OCI-M2 (cell line): ENCODE results near the gene RAP2A.

ENCODE experiments used
- DNase-seq: peaks from one replicate; lab custom pipeline; 2025; ENCODE audit not compliant: unreplicated experiment; lab: John Stamatoyannopoulos, UW

RAP2A gene

DNA sequence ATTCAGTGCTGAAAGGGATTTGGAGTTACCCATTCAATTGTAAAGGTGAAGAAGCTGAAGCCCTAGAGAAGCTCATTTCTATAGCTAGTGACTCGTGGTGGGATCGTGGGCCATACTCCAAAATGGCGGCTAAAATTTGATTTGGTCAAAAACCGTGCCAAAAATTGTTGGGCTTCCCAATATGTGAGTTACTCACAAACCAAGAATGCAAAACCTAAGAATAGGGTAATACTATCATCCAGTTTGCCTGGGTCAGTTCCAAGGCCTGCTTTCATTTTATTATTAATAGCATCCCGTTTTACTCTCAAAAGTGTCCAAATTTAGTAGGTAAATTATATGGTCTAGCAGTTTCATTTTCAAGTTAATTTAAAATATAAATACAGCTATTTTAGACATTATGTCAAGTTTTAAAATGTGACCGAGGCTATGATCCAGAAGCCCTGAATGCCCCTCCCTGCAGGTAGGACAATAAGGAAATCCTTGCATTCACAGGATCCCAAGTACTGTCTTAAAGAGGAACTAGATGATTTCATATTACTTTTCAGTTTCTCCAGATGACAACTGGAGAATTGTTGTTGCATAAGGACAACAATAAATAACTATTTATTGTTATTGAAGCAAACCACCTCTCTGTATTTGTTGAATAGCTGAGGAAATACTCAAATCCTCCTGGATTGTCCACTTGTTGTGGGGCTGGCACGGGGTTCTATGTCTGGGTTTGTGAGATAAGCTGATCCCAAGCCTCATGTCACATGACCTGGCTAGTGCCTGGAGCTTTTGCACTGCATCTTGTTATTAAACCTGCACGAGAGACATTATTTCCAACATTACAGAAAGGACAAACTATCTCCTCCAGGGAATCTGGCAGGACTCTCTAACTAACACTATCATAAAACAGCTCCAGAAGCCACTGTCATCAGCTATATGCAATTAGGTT, 11.6 kb upstream of the RAP2A start:
- DNase-seq = no peak

DNA sequence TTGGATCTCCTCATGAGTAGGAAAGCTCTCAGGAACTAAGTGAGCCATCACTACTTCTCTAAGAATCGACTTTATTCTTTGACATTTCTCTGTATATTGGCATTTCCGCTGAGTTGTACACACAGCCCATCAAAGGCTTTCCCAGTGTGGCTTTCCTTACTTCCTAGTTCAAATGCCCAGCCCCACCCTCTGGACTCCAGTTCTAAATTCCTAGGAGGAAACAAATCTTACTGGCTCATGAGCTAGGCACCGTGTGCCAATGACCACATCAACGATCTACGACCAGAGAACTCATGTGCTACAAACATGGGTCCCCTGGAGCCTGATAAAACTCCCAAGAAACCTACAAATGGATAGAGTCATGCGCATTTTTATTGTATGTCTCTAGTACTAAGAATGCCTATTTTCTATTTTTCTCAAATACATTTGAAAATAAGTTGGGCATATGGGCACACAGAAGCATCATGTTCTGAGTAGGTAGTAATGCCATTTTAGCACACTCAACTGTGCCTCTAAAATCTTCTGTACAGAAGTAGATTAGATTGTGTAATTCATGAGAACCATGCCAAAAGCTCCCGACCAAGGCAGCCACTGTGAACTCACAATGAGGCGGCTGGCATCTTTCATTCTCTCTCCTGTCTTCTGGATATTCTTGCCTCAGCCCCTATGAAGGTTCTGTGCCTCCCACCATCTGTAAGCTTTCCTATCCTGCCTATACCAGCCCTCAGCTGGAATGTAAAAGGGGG, 10.5 kb upstream of the RAP2A start:
- DNase-seq = no peak

GRCh38 chr13:97425590-97425989, 8.4 kb upstream of the RAP2A start:
- DNase-seq = no peak

GRCh38 chr13:97426695-97427094, 7.3 kb upstream of the RAP2A start:
- no peak for DNase-seq

DNA sequence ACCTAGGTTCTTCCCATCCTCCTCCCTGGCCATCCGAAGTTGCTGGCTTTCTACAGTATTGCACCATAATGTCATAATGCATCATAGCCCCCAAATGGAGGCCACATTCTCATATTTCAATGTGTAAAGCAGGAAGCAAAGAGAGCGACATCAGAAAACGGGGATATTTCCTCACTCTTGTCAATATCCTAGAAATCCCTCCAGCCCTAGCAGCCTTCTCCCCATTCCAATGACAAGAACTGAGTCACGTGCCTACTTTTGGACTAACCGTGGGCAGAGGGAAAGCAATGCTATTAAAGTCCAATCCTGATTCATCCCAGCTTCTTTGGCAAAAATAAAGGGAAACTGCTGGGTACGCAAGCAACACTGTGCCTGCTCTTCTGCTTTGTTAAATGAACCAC, 4.3 kb upstream of the RAP2A start:
- DNase-seq = no peak

GRCh38 chr13:97430296-97430695, 3.7 kb upstream of the RAP2A start:
- DNase-seq = no peak

DNA sequence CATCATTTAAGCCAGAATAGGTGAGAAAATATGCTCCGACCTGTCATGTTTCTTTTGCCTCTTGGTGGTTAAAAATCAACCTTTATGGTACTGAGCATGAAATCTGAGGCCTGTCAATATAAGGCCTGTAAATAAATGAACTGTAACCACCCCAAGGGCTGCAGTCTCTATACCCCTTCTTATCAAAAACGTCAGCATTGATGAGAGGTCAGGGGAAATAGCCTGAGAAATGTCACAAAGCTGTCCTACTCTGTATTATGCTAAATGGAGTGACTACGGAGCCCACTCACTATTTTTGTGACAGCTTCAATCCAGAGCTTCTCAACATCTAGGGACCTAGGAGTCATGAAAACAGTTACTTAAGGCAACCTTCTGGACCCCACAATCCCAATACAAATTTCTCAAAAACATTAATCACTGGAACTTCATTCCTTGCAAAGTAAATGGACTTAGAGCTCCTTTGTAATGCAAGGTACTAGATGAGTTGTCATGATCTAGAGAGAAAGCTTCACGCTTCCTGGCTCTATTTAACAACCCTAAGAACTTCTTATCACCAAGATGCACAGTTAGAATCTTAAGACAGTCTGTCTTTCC, 2.7 kb upstream of the RAP2A start:
- no peak for DNase-seq

DNA sequence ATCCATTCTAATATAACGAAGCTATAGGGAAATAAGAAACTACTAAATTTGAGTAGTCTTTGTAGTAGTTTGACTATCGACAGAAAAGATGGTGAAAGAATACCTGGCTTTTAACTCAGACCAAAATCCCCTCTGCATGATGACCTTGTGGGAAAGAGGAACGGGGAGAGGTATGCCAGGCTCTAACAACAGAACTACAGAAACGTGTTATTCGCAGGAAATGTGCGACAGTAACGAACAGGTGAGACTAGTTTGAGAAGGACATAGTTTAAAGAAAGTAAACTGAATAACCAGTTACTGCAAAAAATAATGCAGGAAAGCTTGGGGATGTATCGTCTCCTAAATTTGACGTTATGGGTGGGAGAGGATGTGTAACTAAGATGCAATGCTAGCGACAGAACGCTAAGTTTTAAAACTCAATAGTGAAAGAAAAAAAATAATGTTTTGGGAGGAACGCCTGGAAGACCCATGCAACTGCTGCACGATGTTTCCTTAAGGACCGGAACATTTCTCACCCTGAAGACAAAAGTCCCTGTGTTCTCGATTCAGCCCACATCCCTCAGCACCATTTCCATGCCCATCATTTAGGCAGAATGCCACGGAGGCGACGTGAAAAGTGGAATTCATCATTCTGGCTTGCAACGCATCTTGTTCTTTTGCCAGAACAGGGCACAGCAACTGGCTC, 1.6 kb upstream of the RAP2A start:
- DNase-seq = no peak

- peak; percentile 92 for DNase-seq
These were observed 847 bp upstream of the RAP2A start for GRCh38 chr13:97432917-97433726.

GRCh38 chr13:97434397-97435201, 630 bp downstream of the RAP2A start:
- DNase-seq = no peak

- DNase-seq = no peak
These were observed 1.4 kb downstream of the RAP2A start for GRCh38 chr13:97435323-97435722.

DNA sequence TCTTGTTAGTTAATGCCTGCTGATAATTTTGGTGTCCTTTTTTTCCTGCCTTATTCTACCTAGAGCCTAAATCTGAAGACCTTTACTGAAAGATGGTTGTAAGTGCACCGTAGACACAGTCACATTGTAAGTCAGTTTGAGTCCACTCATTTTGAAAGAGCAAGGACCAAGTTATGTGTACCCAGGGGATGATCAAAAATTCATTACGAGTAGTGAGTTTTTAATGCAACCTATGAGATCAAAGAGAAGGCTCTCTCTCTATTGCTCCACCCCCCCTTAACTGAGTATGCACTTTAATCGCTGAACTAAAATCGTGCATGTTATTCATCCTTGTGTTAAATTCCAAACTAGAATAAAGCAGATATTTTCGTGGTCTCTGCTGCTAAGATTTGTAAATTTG, 1.8 kb downstream of the RAP2A start:
- DNase-seq = no peak

DNA sequence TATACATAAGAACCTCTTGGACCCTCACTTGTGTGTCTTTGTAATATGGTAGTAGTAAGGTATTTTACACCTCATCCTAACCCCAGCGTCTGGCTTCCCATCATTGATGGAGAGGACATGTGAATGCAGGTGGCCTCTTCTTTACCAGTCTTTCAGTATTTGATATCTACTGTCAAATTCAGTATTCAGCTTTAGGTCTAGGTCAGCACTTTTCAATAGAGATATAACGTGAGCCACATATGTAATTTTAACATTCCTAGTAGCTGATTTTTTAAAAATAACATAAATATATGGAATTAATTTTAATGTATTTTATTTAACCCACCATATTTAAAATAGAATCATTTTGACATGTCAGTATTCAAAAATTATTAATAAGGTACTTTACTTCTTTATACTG, 2.9 kb downstream of the RAP2A start:
- DNase-seq = no peak

DNA sequence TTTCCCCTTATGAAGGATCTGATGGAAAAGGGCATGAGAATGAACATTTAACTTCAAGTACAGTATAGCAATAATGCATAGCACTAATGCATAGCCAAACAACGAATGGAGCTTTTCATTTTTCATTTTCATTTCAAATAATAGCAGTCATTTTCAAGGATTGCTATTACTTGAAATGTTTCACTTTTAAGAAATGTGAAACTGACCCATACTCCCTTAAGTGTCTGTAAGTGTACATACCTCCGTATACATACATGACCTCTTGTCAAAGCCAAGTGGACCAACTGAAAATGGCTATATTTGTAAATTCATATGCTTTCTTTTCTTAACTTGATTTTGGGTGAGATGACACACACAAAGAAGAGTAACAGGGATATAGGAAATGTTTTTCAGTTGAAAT, 3.8 kb downstream of the RAP2A start:
- DNase-seq = no peak

GRCh38 chr13:97438856-97439595, 5.1 kb downstream of the RAP2A start:
- DNase-seq = no peak

- no peak for DNase-seq
These were observed 6.7 kb downstream of the RAP2A start for GRCh38 chr13:97440598-97441170.

GRCh38 chr13:97441368-97441767, 7.4 kb downstream of the RAP2A start:
- DNase-seq = no peak

- no peak for DNase-seq
These were observed 11.7 kb downstream of the RAP2A start for GRCh38 chr13:97445522-97446187.
